GM12873 (cell line): ENCODE results near the gene ATP9A.

Experiments
- TF ChIP-seq, protein P1 (sequence below): IDR thresholded peaks from 2 replicates; pipeline ENCODE4 v1.5.1; 2012; ENCODE audit warnings: low read depth, mild to moderate bottlenecking, moderate library complexity, low read length, control low read depth; ENCODE audit not compliant: insufficient read depth; ENCODE audit errors: missing control alignments

ATP9A gene

DNA sequence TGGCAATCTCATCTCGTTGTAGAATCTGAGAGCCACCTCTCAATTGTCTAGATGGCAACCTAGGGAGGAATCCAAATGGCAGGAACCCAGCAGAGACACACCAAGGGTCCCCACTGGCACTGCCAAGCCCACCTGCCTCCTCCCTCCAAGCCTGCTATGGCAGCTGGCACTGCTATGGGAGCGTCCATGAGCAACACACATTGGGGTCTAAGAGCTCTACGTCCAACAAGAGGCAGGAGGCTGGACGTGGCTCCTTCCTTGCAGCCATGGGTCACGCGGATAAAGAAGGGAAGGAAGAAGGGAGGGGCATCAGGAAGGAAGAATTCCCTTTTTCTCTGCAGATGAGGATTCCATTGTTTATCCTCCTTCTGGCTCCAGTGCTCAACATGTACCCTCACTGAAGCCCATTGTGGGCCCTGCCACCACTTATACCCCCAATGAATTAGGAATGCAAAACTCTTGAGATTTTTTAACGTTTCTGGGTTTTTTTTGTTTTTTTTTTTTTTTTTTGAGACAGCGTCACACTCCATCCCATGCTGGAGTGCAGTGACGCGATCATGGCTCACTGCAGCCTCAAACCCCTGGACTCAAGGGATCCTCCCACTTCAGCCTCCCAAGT lies 17.3 kb downstream of the ATP9A start:
- TF ChIP-seq, protein P1, sequence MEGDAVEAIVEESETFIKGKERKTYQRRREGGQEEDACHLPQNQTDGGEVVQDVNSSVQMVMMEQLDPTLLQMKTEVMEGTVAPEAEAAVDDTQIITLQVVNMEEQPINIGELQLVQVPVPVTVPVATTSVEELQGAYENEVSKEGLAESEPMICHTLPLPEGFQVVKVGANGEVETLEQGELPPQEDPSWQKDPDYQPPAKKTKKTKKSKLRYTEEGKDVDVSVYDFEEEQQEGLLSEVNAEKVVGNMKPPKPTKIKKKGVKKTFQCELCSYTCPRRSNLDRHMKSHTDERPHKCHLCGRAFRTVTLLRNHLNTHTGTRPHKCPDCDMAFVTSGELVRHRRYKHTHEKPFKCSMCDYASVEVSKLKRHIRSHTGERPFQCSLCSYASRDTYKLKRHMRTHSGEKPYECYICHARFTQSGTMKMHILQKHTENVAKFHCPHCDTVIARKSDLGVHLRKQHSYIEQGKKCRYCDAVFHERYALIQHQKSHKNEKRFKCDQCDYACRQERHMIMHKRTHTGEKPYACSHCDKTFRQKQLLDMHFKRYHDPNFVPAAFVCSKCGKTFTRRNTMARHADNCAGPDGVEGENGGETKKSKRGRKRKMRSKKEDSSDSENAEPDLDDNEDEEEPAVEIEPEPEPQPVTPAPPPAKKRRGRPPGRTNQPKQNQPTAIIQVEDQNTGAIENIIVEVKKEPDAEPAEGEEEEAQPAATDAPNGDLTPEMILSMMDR, result no peak

- TF ChIP-seq, protein P1, result no peak
These were observed 18.0 kb downstream of the ATP9A start for GRCh38 chr20:51750037-51750769.

- TF ChIP-seq, protein P1, result no peak
These were observed 18.5 kb downstream of the ATP9A start for GRCh38 chr20:51749674-51750036.

- TF ChIP-seq, protein P1, result no peak
These were observed 20.8 kb downstream of the ATP9A start for GRCh38 chr20:51747182-51747911.

GRCh38 chr20:51745804-51746203 lies 22.4 kb downstream of the ATP9A start:
- TF ChIP-seq, protein P1, result no peak

- TF ChIP-seq, protein P1, result no peak
These were observed 27.4 kb downstream of the ATP9A start for GRCh38 chr20:51740838-51741237.

DNA sequence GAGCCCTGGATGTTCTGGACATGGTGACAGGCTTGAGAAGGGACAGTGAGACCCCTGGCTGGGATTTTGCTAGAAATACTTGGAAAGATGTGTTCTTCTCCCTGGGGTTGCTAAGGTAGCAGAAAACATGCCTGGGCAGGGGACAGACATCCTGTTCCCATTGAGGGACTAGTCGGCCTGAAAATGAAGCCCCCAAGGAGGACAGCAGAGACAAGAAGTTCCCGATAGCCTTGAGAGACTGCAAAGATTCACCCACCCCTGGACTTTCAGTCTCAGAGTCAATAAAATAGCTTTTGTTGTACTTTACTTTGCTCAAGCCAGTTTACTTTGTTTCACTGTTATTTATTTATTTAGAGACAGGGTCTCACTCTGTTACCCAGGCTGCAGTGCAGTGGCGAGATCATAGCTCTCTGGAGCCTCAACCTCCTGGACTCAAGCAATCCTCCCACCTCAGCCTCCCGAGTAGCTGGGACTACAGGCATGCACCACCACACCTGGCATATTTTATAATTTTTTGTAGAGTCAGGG lies 28.4 kb downstream of the ATP9A start:
- TF ChIP-seq, protein P1, result no peak
